OCI-LY1 (cell line): ENCODE data around the gene DUSP12.

Source experiments
- H2AFZ ChIP-seq: fragments of 200-600 bp; sonication (generic), shearing (Covaris generic); 2 replicates; pipeline ENCODE4 v1.6.0; 2014; ENCODE audit warnings: antibody characterized with exemption, mild to moderate bottlenecking, low read length
- H3F3A ChIP-seq: fragments of 200-600 bp; sonication (generic), shearing (Covaris generic); 2 replicates; pipeline ENCODE4 v1.6.0; 2014; ENCODE audit warnings: mild to moderate bottlenecking, antibody characterized with exemption, low read length, moderate library complexity; ENCODE audit not compliant: insufficient read depth
- H3K27ac ChIP-seq: fragments of 200-600 bp; sonication (generic); 2 replicates; pipeline ENCODE4 v1.5.1; 2014; ENCODE audit warnings: low read length, mixed run types, mild to moderate bottlenecking, low read depth; ENCODE audit not compliant: poor library complexity, severe bottlenecking
- H3K27me3 ChIP-seq: fragments of 200-600 bp; sonication (generic); 2 replicates; pipeline ENCODE4 v1.6.0; 2014; ENCODE audit warnings: antibody characterized with exemption, mild to moderate bottlenecking, low read length, moderate library complexity; ENCODE audit not compliant: insufficient read depth
- H3K36me3 ChIP-seq: fragments of 200-600 bp; sonication (generic); 2 replicates; pipeline ENCODE4 v1.6.1; 2014; ENCODE audit warnings: mild to moderate bottlenecking, antibody characterized with exemption, low read length, moderate library complexity, mixed read lengths; ENCODE audit not compliant: insufficient read depth
- H3K4me1 ChIP-seq: fragments of 200-600 bp; sonication (generic); 2 replicates; pipeline ENCODE4 v1.5.1; 2014; ENCODE audit warnings: mild to moderate bottlenecking, low read length, moderate library complexity; ENCODE audit not compliant: insufficient read depth, severe bottlenecking
- H3K4me2 ChIP-seq: fragments of 200-600 bp; sonication (generic), shearing (Covaris generic); 2 replicates; pipeline ENCODE4 v1.6.1; 2014; ENCODE audit warnings: low read length
- H3K4me3 ChIP-seq: fragments of 200-600 bp; sonication (generic); 2 replicates; pipeline ENCODE4 v1.5.1; 2014; ENCODE audit warnings: low read length, low read depth, mild to moderate bottlenecking, mixed read lengths; ENCODE audit not compliant: poor library complexity, severe bottlenecking
- H3K79me2 ChIP-seq: fragments of 200-600 bp; shearing (Covaris generic); 2 replicates; pipeline ENCODE4 v1.6.1; 2016; ENCODE audit warnings: mixed run types, low read length, mixed read lengths; ENCODE audit not compliant: insufficient read depth
- H3K9ac ChIP-seq: fragments of 200-600 bp; sonication (generic), shearing (Covaris generic); 2 replicates; pipeline ENCODE4 v1.6.1; 2014; ENCODE audit warnings: mild to moderate bottlenecking, low read length, mixed read lengths
- H3K9me2 ChIP-seq: fragments of 200-600 bp; sonication (generic), shearing (Covaris generic); 2 replicates; pipeline ENCODE4 v1.6.1; 2014; ENCODE audit warnings: low read depth, mild to moderate bottlenecking, low read length, mixed read lengths
- H3K9me3 ChIP-seq: fragments of 200-600 bp; shearing (Covaris generic); 2 replicates; pipeline ENCODE4 v1.6.1; 2014; ENCODE audit warnings: low read length, mixed read lengths
- H4K20me1 ChIP-seq: fragments of 200-600 bp; sonication (generic), shearing (Covaris generic); 2 replicates; pipeline ENCODE4 v1.6.0; 2016; ENCODE audit warnings: mild to moderate bottlenecking, low read length; ENCODE audit not compliant: insufficient read depth
- EZH2 ChIP-seq: fragments of 200-600 bp; sonication (generic), shearing (Covaris generic); IDR thresholded peaks from 2 replicates; pipeline ENCODE4 v1.8.0; 2017; ENCODE audit warnings: borderline replicate concordance, mixed run types, mild to moderate bottlenecking, antibody characterized with exemption, low read length, moderate library complexity, mixed read lengths
- TF ChIP-seq, protein P1 (sequence below): fragments of 200-600 bp; sonication (generic), shearing (Covaris generic); IDR thresholded peaks from 2 replicates; pipeline ENCODE4 v1.5.1; 2017; ENCODE audit warnings: mild to moderate bottlenecking, antibody characterized with exemption, low read length, moderate library complexity, mixed read lengths

DUSP12 gene

DNA sequence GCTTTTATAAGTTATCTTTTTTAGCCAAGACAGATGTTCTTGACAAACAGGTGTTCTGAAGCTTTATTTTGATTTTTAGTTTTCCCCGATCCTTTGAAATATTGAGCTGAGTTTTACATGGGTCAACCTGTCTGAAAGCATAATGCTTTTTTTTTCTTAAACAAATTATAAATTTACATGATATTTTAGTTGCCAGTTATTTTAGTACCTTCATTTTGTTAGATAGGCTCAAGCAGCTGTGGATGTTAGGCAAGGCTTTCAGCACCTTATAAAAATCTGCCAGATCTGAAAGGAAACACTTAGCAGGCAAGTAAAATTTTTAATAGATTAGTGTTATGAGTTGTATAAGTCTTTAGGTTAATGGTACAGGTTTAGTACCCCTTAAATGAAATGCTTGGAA is 50.2 kb downstream of the DUSP12 start:
- Histone ChIP-seq H3K27me3 (no peaks in the 10 kb centered on the region), H3K9ac (no peak overlapping the region), H3K9me3 (no peaks in the 10 kb centered on the region), H4K20me1 (no peaks in the 10 kb centered on the region), H3K9me2 (no peaks in the 10 kb centered on the region), H3K79me2 (no peaks in the 10 kb centered on the region), H3K4me2 (no peak overlapping the region), H2AFZ (no peak overlapping the region), H3F3A (no peaks in the 10 kb centered on the region), H3K36me3 (peaks cover 46% of the 10 kb centered on the region), H3K4me3 (no peak overlapping the region), H3K4me1 (no peaks in the 10 kb centered on the region), H3K27ac (no peak overlapping the region)
- TF ChIP-seq, protein P1, sequence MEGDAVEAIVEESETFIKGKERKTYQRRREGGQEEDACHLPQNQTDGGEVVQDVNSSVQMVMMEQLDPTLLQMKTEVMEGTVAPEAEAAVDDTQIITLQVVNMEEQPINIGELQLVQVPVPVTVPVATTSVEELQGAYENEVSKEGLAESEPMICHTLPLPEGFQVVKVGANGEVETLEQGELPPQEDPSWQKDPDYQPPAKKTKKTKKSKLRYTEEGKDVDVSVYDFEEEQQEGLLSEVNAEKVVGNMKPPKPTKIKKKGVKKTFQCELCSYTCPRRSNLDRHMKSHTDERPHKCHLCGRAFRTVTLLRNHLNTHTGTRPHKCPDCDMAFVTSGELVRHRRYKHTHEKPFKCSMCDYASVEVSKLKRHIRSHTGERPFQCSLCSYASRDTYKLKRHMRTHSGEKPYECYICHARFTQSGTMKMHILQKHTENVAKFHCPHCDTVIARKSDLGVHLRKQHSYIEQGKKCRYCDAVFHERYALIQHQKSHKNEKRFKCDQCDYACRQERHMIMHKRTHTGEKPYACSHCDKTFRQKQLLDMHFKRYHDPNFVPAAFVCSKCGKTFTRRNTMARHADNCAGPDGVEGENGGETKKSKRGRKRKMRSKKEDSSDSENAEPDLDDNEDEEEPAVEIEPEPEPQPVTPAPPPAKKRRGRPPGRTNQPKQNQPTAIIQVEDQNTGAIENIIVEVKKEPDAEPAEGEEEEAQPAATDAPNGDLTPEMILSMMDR: no peak
- TF ChIP-seq EZH2: no peak

DNA sequence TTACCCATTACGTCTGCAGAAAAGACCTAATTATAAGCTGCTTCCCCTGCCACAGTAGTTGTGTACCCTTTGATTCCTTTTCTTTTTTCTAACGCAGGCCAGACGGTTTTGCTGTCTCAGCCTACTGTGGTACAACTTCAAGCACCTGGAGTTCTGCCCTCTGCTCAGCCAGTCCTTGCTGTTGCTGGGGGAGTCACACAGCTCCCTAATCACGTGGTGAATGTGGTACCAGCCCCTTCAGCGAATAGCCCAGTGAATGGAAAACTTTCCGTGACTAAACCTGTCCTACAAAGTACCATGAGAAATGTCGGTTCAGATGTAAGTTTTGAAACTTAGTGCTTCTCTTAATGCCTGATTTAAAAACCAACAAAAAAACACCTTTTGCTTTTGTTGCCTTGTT is 52.4 kb downstream of the DUSP12 start:
- Histone ChIP-seq H3K27me3 (no peaks in the 10 kb centered on the region), H3K36me3 (peaks cover 26% of the 10 kb centered on the region), H3K79me2 (no peaks in the 10 kb centered on the region), H3F3A (no peaks in the 10 kb centered on the region), H3K4me3 (no peak overlapping the region), H3K4me1 (no peaks in the 10 kb centered on the region), H3K9me3 (no peaks in the 10 kb centered on the region), H4K20me1 (no peaks in the 10 kb centered on the region), H3K27ac (no peak overlapping the region), H3K4me2 (no peak overlapping the region), H2AFZ (no peak overlapping the region), H3K9me2 (no peaks in the 10 kb centered on the region), H3K9ac (no peak overlapping the region)
- TF ChIP-seq, protein P1: no peak
- TF ChIP-seq EZH2: no peak

DNA sequence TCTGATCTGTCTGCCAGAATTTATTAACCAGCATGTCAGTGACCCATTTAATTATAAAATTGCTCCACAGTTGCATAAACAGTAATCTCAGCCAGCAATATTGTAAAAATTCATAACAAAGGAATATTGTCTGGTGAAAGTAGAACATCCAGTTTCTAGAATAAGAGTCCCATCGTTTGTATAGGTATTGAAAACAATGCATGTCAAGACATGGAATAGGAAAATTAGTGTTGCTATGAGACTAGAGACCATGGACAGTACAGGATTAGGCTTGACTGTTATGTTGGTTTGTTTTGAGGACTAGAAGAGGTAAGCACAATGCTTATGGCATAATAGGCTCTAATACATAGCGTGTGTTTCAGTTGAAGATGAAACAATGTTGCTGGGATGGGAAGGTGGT is 53.6 kb downstream of the DUSP12 start:
- Histone ChIP-seq H3K4me3 (no peak overlapping the region), H3K9ac (no peak overlapping the region), H3K9me2 (no peaks in the 10 kb centered on the region), H3K27ac (no peak overlapping the region), H3K36me3 (peaks cover 14% of the 10 kb centered on the region; the same call in 1 of the 2 replicates), H3F3A (no peaks in the 10 kb centered on the region), H3K4me1 (no peaks in the 10 kb centered on the region), H3K79me2 (no peaks in the 10 kb centered on the region), H3K4me2 (no peak overlapping the region), H4K20me1 (no peaks in the 10 kb centered on the region), H3K9me3 (no peaks in the 10 kb centered on the region), H2AFZ (no peak overlapping the region), H3K27me3 (no peaks in the 10 kb centered on the region)
- TF ChIP-seq, protein P1: no peak
- no peak for TF ChIP-seq EZH2
